ENCODE data around the gene NLRP9. TPM values are rescaled to one million over a fixed set of nuclear protein-coding genes. Genes with fewer than 3 reads are reported as not detected.

NLRP9 gene
- total RNA-seq, 1 experiment from 2014 or later, result not detected

- in situ Hi-C loops (cut with HindIII; ENCODE audit: low sequenced_read_pairs), result no loop called here
- DNase-seq (ENCODE audit: low spot score), result no peak
Observed at GRCh38 chr19:55660991-55661390, 77.2 kb downstream of the NLRP9 start.

- in situ Hi-C loops (cut with HindIII; ENCODE audit: low sequenced_read_pairs), result no loop called here
Observed at GRCh38 chr19:55660404-55660803, 77.8 kb downstream of the NLRP9 start.

GRCh38 chr19:55659822-55660221, 78.4 kb downstream of the NLRP9 start:
- no peak for DNase-seq (ENCODE audit: low spot score)
- in situ Hi-C loops (cut with HindIII; ENCODE audit: low sequenced_read_pairs), result no loop called here

More at GRCh38 chr19:55660404-55660803, 77.8 kb downstream of the NLRP9 start:
- DNase-seq (ENCODE audit: low spot score), result no peak

- DNase-seq (ENCODE audit: low spot score), result no peak
- in situ Hi-C loops (cut with HindIII; ENCODE audit: low sequenced_read_pairs), result no loop called here
Observed at GRCh38 chr19:55658846-55659459, 79.2 kb downstream of the NLRP9 start.

Other genes with a start within 250 kb of the NLRP9 start
- gene SSC5D, start 250.0 kb downstream of the NLRP9 start, total RNA-seq (2014; rRNA removed; shearing (Covaris generic)), result 2.5 and 9.4 TPM in 2 replicates
- 1.9 and 3.6 TPM in 2 replicates for gene SBK2, start 201.3 kb downstream of the NLRP9 start, total RNA-seq (2014; rRNA removed; shearing (Covaris generic))
- gene SBK3, start 192.9 kb downstream of the NLRP9 start, total RNA-seq (2014; rRNA removed; shearing (Covaris generic)), result 0.31 and 0.37 TPM in 2 replicates
- gene ZNF579, start 157.6 kb downstream of the NLRP9 start, total RNA-seq (2014; rRNA removed; shearing (Covaris generic)), result 10.0 and 16.2 TPM in 2 replicates
- gene FIZ1, start 138.9 kb downstream of the NLRP9 start, total RNA-seq (2014; rRNA removed; shearing (Covaris generic)), result 5.2 and 7.7 TPM in 2 replicates
- gene ZNF524, start 138.1 kb downstream of the NLRP9 start, total RNA-seq (2014; rRNA removed; shearing (Covaris generic)), result 8.4 and 19.8 TPM in 2 replicates
- gene ZNF865, start 132.8 kb downstream of the NLRP9 start, total RNA-seq (2014; rRNA removed; shearing (Covaris generic)), result 1.6 and 1.7 TPM in 2 replicates
- 6.8 and 21.0 TPM in 2 replicates for gene ZNF784, start 113.8 kb downstream of the NLRP9 start, total RNA-seq (2014; rRNA removed; shearing (Covaris generic))
- gene ZNF580, start 97.4 kb downstream of the NLRP9 start, total RNA-seq (2014; rRNA removed; shearing (Covaris generic)), result 5.1 and 17.4 TPM in 2 replicates
- gene ZNF581, start 94.8 kb downstream of the NLRP9 start, total RNA-seq (2014; rRNA removed; shearing (Covaris generic)), result 31.0 and 53.7 TPM in 2 replicates
- 24.9 and 29.0 TPM in 2 replicates for gene CCDC106, start 90.2 kb downstream of the NLRP9 start, total RNA-seq (2014; rRNA removed; shearing (Covaris generic))
- 239 and 262 TPM in 2 replicates for gene U2AF2, start 83.4 kb downstream of the NLRP9 start, total RNA-seq (2014; rRNA removed; shearing (Covaris generic))
- gene EPN1, start 63.2 kb downstream of the NLRP9 start, total RNA-seq (2014; rRNA removed; shearing (Covaris generic)), result 40.6 and 89.1 TPM in 2 replicates
- gene RFPL4A, start 20.7 kb upstream of the NLRP9 start, total RNA-seq (2014; rRNA removed; shearing (Covaris generic)), result 0.49 and 3.1 TPM in 2 replicates
- 0.17 and 0.18 TPM in 2 replicates for gene RFPL4AL1, start 30.7 kb upstream of the NLRP9 start, total RNA-seq (2014; rRNA removed; shearing (Covaris generic))
- gene NLRP11, start 93.6 kb upstream of the NLRP9 start, total RNA-seq (2014; rRNA removed; shearing (Covaris generic)), result 1.4 and 1.6 TPM in 2 replicates
- gene NLRP4, start 98.1 kb upstream of the NLRP9 start, total RNA-seq (2014; rRNA removed; shearing (Covaris generic)), result 0.07 TPM in 1 of 2 replicates, not detected in the other
- gene NLRP13, start 193.9 kb upstream of the NLRP9 start, total RNA-seq (2014; rRNA removed; shearing (Covaris generic)), result not detected in 2 replicates
- gene NLRP8, start 209.4 kb upstream of the NLRP9 start, total RNA-seq (2014; rRNA removed; shearing (Covaris generic)), result not detected in 2 replicates
- gene NLRP5, start 248.4 kb upstream of the NLRP9 start, total RNA-seq (2014; rRNA removed; shearing (Covaris generic)), result not detected in 2 replicates

All from G401 (cell line).